SK-N-SH (cell line): ENCODE data around the gene ZNF438. TPM values are rescaled to one million over a fixed set of nuclear protein-coding genes. Genes with fewer than 3 reads are reported as not detected.

Experiments
- CTCF ChIA-PET: fragments of 300-600, 350-600 bp; formaldehyde crosslinking; extraction: SDS; loops from one replicate; lab custom pipeline; 2021; lab: Yijun Ruan, JAX
- POLR2A ChIA-PET: fragments of 350-600 bp; sonication (Branson Sonifier 250); formaldehyde crosslinking; extraction: SDS; loops from one replicate; lab custom pipeline; 2020; ENCODE audit warnings: antibody characterized with exemption, inconsistent platforms; lab: Yijun Ruan, JAX
- DNase-seq: peaks from one replicate; pipeline ENCODE4 v3.0.0; 2012
- H2AFZ ChIP-seq: fragments of 200-600 bp; sonication (generic); 2 replicates; pipeline ENCODE4 v1.8.1; 2016; ENCODE audit warnings: antibody characterized with exemption, mild to moderate bottlenecking, low read depth
- H3F3A ChIP-seq: fragments of 200-600 bp; sonication (generic); replicated peaks from 2 replicates; pipeline ENCODE3; 2016; ENCODE audit warnings: antibody characterized with exemption, mild to moderate bottlenecking; ENCODE audit not compliant: insufficient read depth
- H3K27ac ChIP-seq, 2 experiments: fragments of 200-500 bp in 1 of 2; fragments of 200-600 bp in 1 of 2; sonication (Bioruptor generic) in 1 of 2; sonication (generic), shearing (Covaris generic) in 1 of 2; 2 replicates each; pipeline versions ENCODE4 v1.5.1 to v1.6.1; 2014 to 2016; ENCODE audit warnings: low read depth in 2 of 2, inconsistent platforms in 1 of 2, low read length in 1 of 2, mild to moderate bottlenecking in 1 of 2, mixed read lengths in 1 of 2
- H3K27me3 ChIP-seq: fragments of 200-600 bp; sonication (generic), shearing (Covaris generic); 2 replicates; pipeline ENCODE4 v1.6.1; 2016; ENCODE audit warnings: mixed run types; ENCODE audit not compliant: insufficient read depth
- H3K36me3 ChIP-seq, 2 experiments: fragments of 200-500 bp in 1 of 2; fragments of 200-600 bp in 1 of 2; sonication (Bioruptor generic) in 1 of 2; sonication (generic) in 1 of 2; replicated peaks in 1 of 2; 2 replicates each; pipeline versions ENCODE3 to v1.5.1; 2014 to 2016; ENCODE audit warnings: low read length in 1 of 2, mild to moderate bottlenecking in 1 of 2; ENCODE audit not compliant: insufficient read depth in 2 of 2, control insufficient read depth in 1 of 2
- H3K4me1 ChIP-seq, 2 experiments: fragments of 200-500 bp in 1 of 2; fragments of 200-600 bp in 1 of 2; sonication (Bioruptor generic) in 1 of 2; sonication (generic), shearing (Covaris generic) in 1 of 2; 2 replicates each; pipeline versions ENCODE4 v1.5.1 to v1.6.1; 2014 to 2016; ENCODE audit warnings: low read depth in 1 of 2, low read length in 1 of 2, mixed run types in 1 of 2; ENCODE audit not compliant: insufficient read depth in 2 of 2, control insufficient read depth in 1 of 2
- H3K4me2 ChIP-seq: fragments of 200-600 bp; sonication (generic), shearing (Covaris generic); 2 replicates; pipeline ENCODE4 v1.6.1; 2017; ENCODE audit warnings: mixed run types
- H3K4me3 ChIP-seq, 2 experiments: fragments of 200-500 bp in 1 of 2; fragments of 200-600 bp in 1 of 2; sonication (Bioruptor generic) in 1 of 2; sonication (generic), shearing (Covaris generic) in 1 of 2; 2 replicates each; pipeline versions ENCODE4 v1.5.1 to v1.8.1; 2014 to 2016; ENCODE audit warnings: low read depth in 2 of 2, inconsistent platforms in 1 of 2, low read length in 1 of 2, mild to moderate bottlenecking in 1 of 2, mixed read lengths in 1 of 2, moderate library complexity in 1 of 2
- H3K79me2 ChIP-seq: fragments of 200-600 bp; sonication (generic); 2 replicates; pipeline ENCODE4 v1.8.1; 2017; ENCODE audit warnings: mild to moderate bottlenecking; ENCODE audit not compliant: insufficient read depth
- H3K9ac ChIP-seq: fragments of 200-600 bp; sonication (generic); 2 replicates; pipeline ENCODE4 v1.6.1; 2017; ENCODE audit warnings: mixed run types
- H3K9me2 ChIP-seq: fragments of 200-600 bp; sonication (generic); 2 replicates; pipeline ENCODE4 v1.6.1; 2017; ENCODE audit warnings: mixed run types
- H3K9me3 ChIP-seq: fragments of 200-600 bp; sonication (generic); 2 replicates; pipeline ENCODE4 v1.6.1; 2017; ENCODE audit warnings: mixed run types, mild to moderate bottlenecking, moderate library complexity
- H4K20me1 ChIP-seq: fragments of 200-600 bp; sonication (generic); 2 replicates; pipeline ENCODE4 v1.6.1; 2017; ENCODE audit warnings: mild to moderate bottlenecking, mixed run types; ENCODE audit not compliant: insufficient read depth
- CTCF ChIP-seq: fragments of 200-600 bp; sonication (generic); IDR thresholded peaks from 2 replicates; pipeline ENCODE4 v1.6.1; 2017; ENCODE audit warnings: antibody characterized with exemption, mild to moderate bottlenecking, moderate library complexity
- ELF1 ChIP-seq: IDR thresholded peaks from 2 replicates; pipeline ENCODE4 v1.4.0; 2012
- EP300 ChIP-seq, 2 experiments: IDR thresholded peaks; 2 replicates each; pipeline versions ENCODE4 v1.4.0 to v1.6.1; 2012; ENCODE audit warnings: borderline replicate concordance in 1 of 2, low read depth in 1 of 2, low read length in 1 of 2
- EZH2phosphoT487 ChIP-seq: fragments of 200-600 bp; sonication (generic); IDR thresholded peaks from 2 replicates; pipeline ENCODE4 v1.6.1; 2017; ENCODE audit warnings: low read depth, mixed run types, mild to moderate bottlenecking, antibody characterized with exemption, moderate library complexity, borderline replicate concordance
- IRF3 ChIP-seq: fragments of 150-350 bp; IDR thresholded peaks from 2 replicates; pipeline ENCODE4 v1.6.1; 2016; ENCODE audit warnings: mild to moderate bottlenecking, low read depth, low read length
- MAX ChIP-seq: IDR thresholded peaks from 2 replicates; pipeline ENCODE4 v1.4.0; 2012; ENCODE audit warnings: low read depth
- MXI1 ChIP-seq: IDR thresholded peaks from 2 replicates; pipeline ENCODE4 v1.6.1; 2012; ENCODE audit warnings: mild to moderate bottlenecking, low read depth, low read length, improper control_type of control experiment
- POLR2AphosphoS5 ChIP-seq: IDR thresholded peaks from 2 replicates; pipeline ENCODE4 v1.6.1; 2012; ENCODE audit warnings: low read depth, low read length
- RCOR1 ChIP-seq: fragments of 150-350 bp; IDR thresholded peaks from 2 replicates; pipeline ENCODE4 v1.6.1; 2017; ENCODE audit warnings: antibody characterized with exemption, low read length
- RXRA ChIP-seq: IDR thresholded peaks from 2 replicates; pipeline ENCODE4 v1.4.0; 2012; ENCODE audit warnings: low read depth, mild to moderate bottlenecking, borderline replicate concordance
- SMC3 ChIP-seq: IDR thresholded peaks from 2 replicates; pipeline ENCODE4 v1.6.1; 2012; ENCODE audit warnings: low read depth, low read length, improper control_type of control experiment
- TAF1 ChIP-seq: IDR thresholded peaks from 2 replicates; pipeline ENCODE4 v1.6.1; 2012; ENCODE audit warnings: low read depth, mild to moderate bottlenecking, low read length, moderate library complexity, borderline replicate concordance
- TEAD4 ChIP-seq: IDR thresholded peaks from 2 replicates; pipeline ENCODE4 v1.4.0; 2012; ENCODE audit warnings: mild to moderate bottlenecking, borderline replicate concordance; ENCODE audit not compliant: insufficient read depth
- YY1 ChIP-seq: IDR thresholded peaks from 2 replicates; pipeline ENCODE4 v1.4.0; 2012; ENCODE audit warnings: low read depth, mild to moderate bottlenecking
- WGBS: methylation state at CpG from one replicate; pipeline ENCODE4 v1.1.6; 2017; ENCODE audit warnings: low lambda C conversion rate; 5-methylcytosine and 5-hydroxymethylcytosine counted together
- polyA plus RNA-seq, 3 experiments: library from polyadenylated mRNA; depleted of rRNA; stranded (reverse); fragments of >200 nt; gene quantifications; 2 replicates each; pipeline ENCODE4 v1.2.3, GENCODE V29; 2012

ZNF438 gene
- polyA plus RNA-seq, 1 of the 3 experiments (the other 2 are of a cell fraction): 2.1 TPM

DNA sequence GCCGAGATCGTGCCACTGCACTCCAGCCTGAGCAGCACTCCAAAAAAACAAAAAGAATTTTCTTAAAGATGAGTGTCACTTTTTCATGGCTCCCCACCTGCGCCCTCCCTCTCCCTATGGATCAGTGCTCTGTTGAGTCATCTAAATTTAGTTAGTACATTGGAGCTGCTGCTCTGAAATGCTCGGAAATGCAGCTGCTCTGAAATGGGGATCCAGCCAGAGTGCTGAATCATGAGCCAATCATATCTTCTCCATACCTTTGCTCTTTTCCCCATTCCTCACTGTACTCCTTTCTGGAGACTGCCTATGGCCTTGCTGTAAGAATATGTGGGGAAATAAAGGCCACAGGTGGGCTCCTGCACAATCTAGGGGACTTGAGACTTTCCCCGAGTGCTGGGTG, 188.8 kb downstream of the ZNF438 start:
- 81% methylated on average over 5 of the region's 5 CpGs for WGBS
- H3K36me3 ChIP-seq: no peaks in the 10 kb centered on the region
- H3K4me2 ChIP-seq: no peak overlapping the region
- H3K9ac ChIP-seq: no peak overlapping the region
- no peaks in the 10 kb centered on the region for H3K9me2 ChIP-seq
- TF ChIP-seq SMC3: no peak
- TF ChIP-seq EP300 (IDR thresholded peaks at IDR 0.05; ENCODE audit: borderline replicate concordance in 1 of 2, low read depth in 1 of 2, low read length in 1 of 2): no peak
- no peak for TF ChIP-seq YY1
- TF ChIP-seq IRF3: no peak
- TF ChIP-seq CTCF: no peak
- no peak for TF ChIP-seq RXRA
- TF ChIP-seq EZH2phosphoT487: no peak
- TF ChIP-seq MXI1: no peak
- no peak for TF ChIP-seq TAF1
- H4K20me1 ChIP-seq: no peaks in the 10 kb centered on the region
- H3K27ac ChIP-seq: no peak overlapping the region
- H3K4me1 ChIP-seq: no peaks in the 10 kb centered on the region
- no peaks in the 10 kb centered on the region for H3K9me3 ChIP-seq
- no peaks in the 10 kb centered on the region for H3K27me3 ChIP-seq
- H3K79me2 ChIP-seq: no peaks in the 10 kb centered on the region
- DNase-seq: no peak
- ChIA-PET POLR2A (no interaction called here), CTCF (no interaction called here)
- H3F3A ChIP-seq: no peaks in the 10 kb centered on the region
- no peak overlapping the region for H2AFZ ChIP-seq
- H3K4me3 ChIP-seq: no peak overlapping the region

DNA sequence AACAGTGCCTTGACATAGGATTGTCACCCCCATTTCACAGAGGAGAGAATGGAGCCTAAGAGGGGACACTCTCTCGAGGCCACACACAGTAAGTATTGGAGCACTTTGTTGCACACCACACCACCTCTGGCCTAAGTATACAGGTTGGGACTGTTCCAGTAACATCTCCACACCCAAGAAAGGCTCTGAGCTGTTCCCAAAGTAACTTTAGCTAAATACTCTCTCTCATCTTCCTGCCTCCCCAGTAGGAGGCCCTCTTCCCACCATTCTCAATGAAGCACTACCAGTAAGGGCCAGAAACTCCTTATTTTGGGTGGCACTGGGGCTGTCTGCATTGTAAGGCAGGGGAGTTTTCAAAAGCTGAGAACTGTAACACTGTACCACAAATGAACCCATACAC, 189.5 kb downstream of the ZNF438 start:
- CTCF ChIA-PET: interaction anchor here (1.0 kb wide), 1 partner anchor 11 kb away, joined by 3 read pairs; no protein-coding TSS in a partner anchor
- Histone ChIP-seq H2AFZ (no peak overlapping the region), H3K79me2 (no peaks in the 10 kb centered on the region), H3K4me3 (no peak overlapping the region), H3F3A (no peaks in the 10 kb centered on the region), H3K9ac (no peak overlapping the region), H3K36me3 (no peaks in the 10 kb centered on the region), H3K27ac (no peak overlapping the region), H3K27me3 (no peaks in the 10 kb centered on the region), H4K20me1 (no peaks in the 10 kb centered on the region), H3K4me1 (no peaks in the 10 kb centered on the region), H3K9me3 (no peaks in the 10 kb centered on the region), H3K9me2 (no peaks in the 10 kb centered on the region), H3K4me2 (no peak overlapping the region)
- TF ChIP-seq RCOR1: no peak
- TF ChIP-seq POLR2AphosphoS5: no peak
- no peak for TF ChIP-seq IRF3
- no peak for TF ChIP-seq MAX
- TF ChIP-seq TEAD4: no peak
- no peak for TF ChIP-seq ELF1
- POLR2A ChIA-PET: no interaction called here
- no peak for DNase-seq
- WGBS: 91% methylated on average over 1 of the region's 1 CpG
